Loucy (cell line): Measurements from ENCODE around the gene LPAR3.

Source experiments
- EZH2phosphoT487 ChIP-seq: fragments of 200-600 bp; IDR thresholded peaks from 2 replicates; pipeline ENCODE4 v1.6.1; 2018; ENCODE audit warnings: antibody characterized with exemption, mild to moderate bottlenecking, moderate library complexity, borderline replicate concordance
- TF ChIP-seq, protein P1 (sequence below): fragments of 200-600 bp; sonication (generic); conservative IDR thresholded peaks from 2 replicates; pipeline ENCODE4 v1.5.1; 2014; ENCODE audit warnings: mild to moderate bottlenecking, antibody characterized with exemption, low read length

DNA sequence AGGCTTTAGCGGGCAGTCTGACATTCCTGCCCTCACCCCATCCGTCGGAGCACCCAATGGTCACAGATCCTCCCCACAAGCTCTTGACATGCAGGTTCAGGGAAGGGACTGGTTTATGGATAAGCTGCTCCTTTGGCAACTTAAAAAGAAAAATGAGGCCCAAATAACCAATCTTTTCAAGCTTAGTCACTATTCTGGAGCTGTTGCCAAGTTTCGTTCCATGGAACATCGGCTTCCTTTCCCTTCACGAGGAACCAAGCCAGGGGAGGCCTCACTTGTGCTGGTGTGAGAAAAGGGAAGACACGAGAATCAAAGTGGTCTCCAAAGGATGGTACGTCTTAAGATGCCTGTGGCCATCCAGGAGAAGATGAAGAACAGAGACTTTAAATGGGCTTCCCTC lies 46.1 kb upstream of the LPAR3 start:
- TF ChIP-seq, protein P1, sequence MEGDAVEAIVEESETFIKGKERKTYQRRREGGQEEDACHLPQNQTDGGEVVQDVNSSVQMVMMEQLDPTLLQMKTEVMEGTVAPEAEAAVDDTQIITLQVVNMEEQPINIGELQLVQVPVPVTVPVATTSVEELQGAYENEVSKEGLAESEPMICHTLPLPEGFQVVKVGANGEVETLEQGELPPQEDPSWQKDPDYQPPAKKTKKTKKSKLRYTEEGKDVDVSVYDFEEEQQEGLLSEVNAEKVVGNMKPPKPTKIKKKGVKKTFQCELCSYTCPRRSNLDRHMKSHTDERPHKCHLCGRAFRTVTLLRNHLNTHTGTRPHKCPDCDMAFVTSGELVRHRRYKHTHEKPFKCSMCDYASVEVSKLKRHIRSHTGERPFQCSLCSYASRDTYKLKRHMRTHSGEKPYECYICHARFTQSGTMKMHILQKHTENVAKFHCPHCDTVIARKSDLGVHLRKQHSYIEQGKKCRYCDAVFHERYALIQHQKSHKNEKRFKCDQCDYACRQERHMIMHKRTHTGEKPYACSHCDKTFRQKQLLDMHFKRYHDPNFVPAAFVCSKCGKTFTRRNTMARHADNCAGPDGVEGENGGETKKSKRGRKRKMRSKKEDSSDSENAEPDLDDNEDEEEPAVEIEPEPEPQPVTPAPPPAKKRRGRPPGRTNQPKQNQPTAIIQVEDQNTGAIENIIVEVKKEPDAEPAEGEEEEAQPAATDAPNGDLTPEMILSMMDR, result no peak
- no peak for TF ChIP-seq EZH2phosphoT487
